ENCODE results near the gene TPP2.

Gene TPP2

DNA sequence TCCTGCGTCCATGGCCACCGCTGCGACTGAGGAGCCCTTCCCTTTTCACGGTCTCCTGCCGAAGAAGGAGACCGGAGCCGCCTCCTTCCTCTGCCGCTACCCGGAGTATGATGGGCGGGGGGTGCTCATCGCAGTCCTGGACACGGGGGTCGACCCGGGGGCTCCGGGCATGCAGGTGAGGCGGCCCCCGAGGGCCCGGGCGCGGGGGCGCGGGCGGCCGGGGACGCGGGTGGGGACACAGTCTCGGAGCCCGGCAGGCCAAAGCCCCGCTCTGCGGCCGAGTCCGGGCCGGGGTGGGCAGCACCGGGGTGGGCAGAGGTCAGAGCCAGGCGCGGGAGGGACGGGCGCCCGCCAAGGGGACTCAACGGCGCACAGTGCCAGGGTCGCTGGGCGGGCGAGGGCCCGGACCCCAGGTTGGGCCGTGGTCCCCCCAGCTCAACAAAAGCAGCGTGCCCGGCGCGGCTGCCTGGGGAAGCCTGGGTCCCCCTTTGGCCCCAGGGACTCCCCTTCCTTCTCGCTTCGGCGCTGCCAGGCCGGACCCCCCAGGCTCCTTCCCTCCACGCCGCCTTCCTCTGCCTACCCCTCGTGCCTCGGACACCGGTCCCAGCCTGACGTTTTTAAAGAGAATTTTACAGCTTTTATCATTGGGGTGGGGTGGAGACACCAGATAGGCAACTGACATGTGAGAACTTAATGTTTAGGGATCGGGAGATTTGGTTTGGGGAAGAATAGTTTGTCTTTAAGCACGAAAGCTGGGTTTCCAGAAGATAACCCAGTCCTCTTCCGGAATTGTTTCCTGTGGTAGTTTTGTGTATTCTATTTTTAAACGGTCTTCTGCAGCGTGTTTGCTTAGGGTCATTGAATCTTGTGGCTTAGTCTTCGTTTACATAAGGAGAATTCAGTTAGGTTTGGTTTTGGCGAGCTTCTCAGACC is 509 bp downstream of the TPP2 start:
- peak; percentile 30 for DNase-seq (ENCODE audit: low read depth, low spot score)

DNA sequence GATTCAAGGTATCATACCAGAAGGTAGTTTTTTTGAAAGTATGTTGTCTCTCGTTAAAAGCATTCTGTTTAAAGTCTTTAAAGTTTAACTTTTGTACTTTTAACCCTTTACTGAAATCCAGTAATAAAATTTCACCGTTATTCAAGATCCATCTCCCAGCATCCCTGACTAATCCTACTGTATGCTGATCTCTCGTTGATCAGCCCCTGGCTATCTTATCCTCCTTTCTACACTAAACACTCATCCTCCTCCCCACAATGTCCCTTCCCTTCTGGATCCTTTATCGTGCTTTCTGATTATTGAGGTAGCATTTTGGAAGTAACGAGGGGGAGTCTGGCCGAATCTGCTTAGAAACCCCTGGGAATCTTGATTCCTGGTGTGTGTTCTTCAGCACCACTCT is 1.3 kb downstream of the TPP2 start:
- DNase-seq (ENCODE audit: low read depth, low spot score) = no peak

GRCh38 chr13:102599426-102600012 is 2.7 kb downstream of the TPP2 start:
- DNase-seq (ENCODE audit: low read depth, low spot score) = no peak

- DNase-seq (ENCODE audit: low read depth, low spot score) = no peak
Measured at GRCh38 chr13:102606537-102607309, 9.9 kb downstream of the TPP2 start.

GRCh38 chr13:102608974-102609373 is 12.2 kb downstream of the TPP2 start:
- DNase-seq (ENCODE audit: low read depth, low spot score) = no peak

DNA sequence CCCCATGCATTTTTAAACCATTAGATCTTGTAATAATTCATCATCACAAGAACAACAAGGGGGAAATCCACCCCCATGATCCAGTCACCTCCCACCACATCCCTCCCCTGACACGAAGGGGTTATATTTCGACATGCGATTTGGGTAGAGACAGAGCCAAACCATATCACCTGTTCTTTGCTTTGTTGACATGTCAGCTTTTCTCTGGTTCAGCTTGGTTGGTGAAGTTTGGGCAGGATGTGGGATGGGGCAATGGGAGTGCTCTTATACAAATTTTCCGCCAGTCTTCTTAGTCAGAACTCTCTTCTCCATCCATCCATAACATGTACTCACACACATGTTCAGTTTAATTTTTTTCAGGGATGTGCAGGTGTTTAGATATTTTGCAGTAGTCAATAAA is 12.9 kb downstream of the TPP2 start:
- DNase-seq (ENCODE audit: low read depth, low spot score) = no peak

GRCh38 chr13:102610296-102610895 is 13.6 kb downstream of the TPP2 start:
- no peak for DNase-seq (ENCODE audit: low read depth, low spot score)

- no peak for DNase-seq (ENCODE audit: low read depth, low spot score)
Measured at GRCh38 chr13:102617697-102618350, 21.0 kb downstream of the TPP2 start.

- DNase-seq (ENCODE audit: low read depth, low spot score) = no peak
Measured at GRCh38 chr13:102620516-102620915, 23.7 kb downstream of the TPP2 start.

DNA sequence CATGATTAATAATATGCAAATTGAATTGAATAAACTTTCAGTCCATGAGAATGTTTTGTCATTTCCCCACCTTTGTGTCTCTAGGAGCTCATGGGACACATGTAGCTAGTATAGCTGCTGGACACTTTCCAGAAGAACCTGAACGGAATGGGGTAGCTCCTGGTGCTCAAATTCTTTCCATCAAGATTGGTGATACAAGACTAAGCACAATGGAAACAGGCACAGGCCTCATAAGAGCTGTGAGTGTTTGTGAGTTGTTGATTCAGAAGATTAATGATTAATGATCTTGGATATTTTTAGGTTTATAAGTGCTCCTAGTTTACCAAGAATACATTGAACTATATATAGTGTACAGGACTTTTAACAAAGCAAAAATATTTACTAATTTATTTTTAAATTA is 30.1 kb downstream of the TPP2 start:
- DNase-seq (ENCODE audit: low read depth, low spot score) = no peak

DNA sequence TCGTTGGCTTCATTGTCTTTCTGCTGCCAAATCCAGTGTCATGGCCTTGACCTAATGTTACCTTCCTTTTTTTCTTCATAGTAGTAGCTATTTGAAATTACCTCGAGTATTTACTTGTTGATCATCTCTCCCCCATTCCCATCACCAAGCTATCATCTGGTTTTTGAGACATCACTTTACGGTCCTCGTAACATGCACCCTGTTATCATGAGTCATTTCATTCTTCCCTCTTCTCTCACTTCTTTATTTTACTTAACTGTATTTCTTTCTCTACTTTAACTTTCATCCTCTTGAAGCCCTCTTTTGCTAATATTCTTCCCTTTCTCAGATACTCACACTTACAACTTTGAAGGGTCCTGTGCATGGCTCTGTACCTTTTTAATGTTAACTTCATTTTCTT is 31.8 kb downstream of the TPP2 start:
- no peak for DNase-seq (ENCODE audit: low read depth, low spot score)

GRCh38 chr13:102631198-102631597 is 34.4 kb downstream of the TPP2 start:
- no peak for DNase-seq (ENCODE audit: low read depth, low spot score)

GRCh38 chr13:102638741-102639140 is 42.0 kb downstream of the TPP2 start:
- no peak for DNase-seq (ENCODE audit: low read depth, low spot score)

GRCh38 chr13:102642029-102642428 is 45.2 kb downstream of the TPP2 start:
- no peak for DNase-seq (ENCODE audit: low read depth, low spot score)

GRCh38 chr13:102642475-102642874 is 45.7 kb downstream of the TPP2 start:
- DNase-seq (ENCODE audit: low read depth, low spot score) = no peak

- no peak for DNase-seq (ENCODE audit: low read depth, low spot score)
Measured at GRCh38 chr13:102643656-102644055, 46.9 kb downstream of the TPP2 start.

DNA sequence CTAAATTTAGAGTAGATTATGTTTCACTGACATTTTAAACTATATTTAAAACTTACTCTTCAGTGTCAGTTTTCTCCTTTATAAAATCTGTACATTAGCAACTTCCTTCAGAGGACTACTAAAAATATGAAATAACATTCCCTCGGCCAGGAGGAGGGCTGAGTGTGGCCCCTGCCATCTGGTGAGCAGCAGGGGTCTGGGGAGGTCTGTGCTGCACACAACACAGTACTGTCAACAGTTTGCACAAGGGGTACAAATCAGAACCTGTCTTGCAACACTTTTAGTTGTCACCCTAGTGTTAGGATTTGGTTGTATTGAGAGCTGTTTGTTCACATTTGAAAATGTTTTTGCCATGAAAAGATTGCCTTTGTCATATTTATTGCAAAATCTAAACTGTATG is 48.9 kb downstream of the TPP2 start:
- no peak for DNase-seq (ENCODE audit: low read depth, low spot score)

- no peak for DNase-seq (ENCODE audit: low read depth, low spot score)
Measured at GRCh38 chr13:102648046-102648445, 51.3 kb downstream of the TPP2 start.

- no peak for DNase-seq (ENCODE audit: low read depth, low spot score)
Measured at GRCh38 chr13:102650444-102650843, 53.7 kb downstream of the TPP2 start.

GRCh38 chr13:102651392-102651791 is 54.6 kb downstream of the TPP2 start:
- no peak for DNase-seq (ENCODE audit: low read depth, low spot score)

DNA sequence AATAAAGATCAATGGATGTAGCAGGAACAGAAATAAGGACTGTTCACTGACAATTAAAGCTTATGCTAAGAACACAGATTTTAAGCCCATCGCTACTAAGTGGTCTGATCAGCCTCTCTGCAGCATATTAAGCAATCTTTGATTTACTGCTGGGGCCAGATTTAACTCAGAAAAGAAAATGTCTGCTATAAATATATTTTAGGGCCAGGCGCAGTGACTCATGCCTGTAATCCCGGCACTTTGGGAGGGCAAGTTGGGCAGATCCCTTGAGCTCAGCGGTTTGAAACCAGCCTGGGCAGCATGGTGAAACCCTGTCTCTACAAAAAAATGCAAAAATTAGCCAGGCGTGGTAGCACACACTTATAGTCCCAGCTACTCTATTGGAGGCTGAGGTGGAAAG is 55.1 kb downstream of the TPP2 start:
- no peak for DNase-seq (ENCODE audit: low read depth, low spot score)
